ENCODE data around the gene TMEM174.

TMEM174 gene

GRCh38 chr5:73130811-73131210 lies 42.2 kb upstream of the TMEM174 start:
- TF ChIP-seq CREB1 (IDR thresholded peaks at IDR 0.05; ENCODE audit: low read depth) (no peak), RAD21 (IDR thresholded peaks at IDR 0.05; ENCODE audit: low read depth) (no peak), NFIC (IDR thresholded peaks at IDR 0.05) (no peak), ZBTB7A (IDR thresholded peaks at IDR 0.05; ENCODE audit: low read depth) (no peak), EP300 (IDR thresholded peaks at IDR 0.05; ENCODE audit: borderline replicate concordance) (no peak), EGR1 (IDR thresholded peaks at IDR 0.05) (no peak), TAF1 (IDR thresholded peaks at IDR 0.05; ENCODE audit: low read depth) (no peak), TEAD4 (IDR thresholded peaks at IDR 0.05) (no peak)
- TF ChIP-seq, protein P1, sequence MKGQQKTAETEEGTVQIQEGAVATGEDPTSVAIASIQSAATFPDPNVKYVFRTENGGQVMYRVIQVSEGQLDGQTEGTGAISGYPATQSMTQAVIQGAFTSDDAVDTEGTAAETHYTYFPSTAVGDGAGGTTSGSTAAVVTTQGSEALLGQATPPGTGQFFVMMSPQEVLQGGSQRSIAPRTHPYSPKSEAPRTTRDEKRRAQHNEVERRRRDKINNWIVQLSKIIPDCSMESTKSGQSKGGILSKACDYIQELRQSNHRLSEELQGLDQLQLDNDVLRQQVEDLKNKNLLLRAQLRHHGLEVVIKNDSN (IDR thresholded peaks at IDR 0.05): no peak
- TF ChIP-seq, protein P2, sequence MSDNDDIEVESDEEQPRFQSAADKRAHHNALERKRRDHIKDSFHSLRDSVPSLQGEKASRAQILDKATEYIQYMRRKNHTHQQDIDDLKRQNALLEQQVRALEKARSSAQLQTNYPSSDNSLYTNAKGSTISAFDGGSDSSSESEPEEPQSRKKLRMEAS (IDR thresholded peaks at IDR 0.05): no peak

GRCh38 chr5:73131711-73132425 lies 41.1 kb upstream of the TMEM174 start:
- TF ChIP-seq CEBPB (IDR thresholded peaks at IDR 0.05) (no peak), TCF12 (IDR thresholded peaks at IDR 0.05; ENCODE audit: low read depth) (no peak), TAF1 (IDR thresholded peaks at IDR 0.05; ENCODE audit: low read depth) (no peak), FOXM1 (IDR thresholded peaks at IDR 0.05; ENCODE audit: borderline replicate concordance, low read depth) (no peak), NFIC (IDR thresholded peaks at IDR 0.05) (no peak), CREB1 (IDR thresholded peaks at IDR 0.05; ENCODE audit: low read depth) (no peak), EGR1 (IDR thresholded peaks at IDR 0.05) (no peak), TEAD4 (IDR thresholded peaks at IDR 0.05) (no peak), ZBTB7A (IDR thresholded peaks at IDR 0.05; ENCODE audit: low read depth) (no peak), EP300 (IDR thresholded peaks at IDR 0.05; ENCODE audit: borderline replicate concordance) (no peak), YY1 (IDR thresholded peaks at IDR 0.05; ENCODE audit: low read depth) (no peak), RAD21 (IDR thresholded peaks at IDR 0.05; ENCODE audit: low read depth) (no peak)
- TF ChIP-seq, protein P1 (IDR thresholded peaks at IDR 0.05): no peak
- TF ChIP-seq, protein P3, sequence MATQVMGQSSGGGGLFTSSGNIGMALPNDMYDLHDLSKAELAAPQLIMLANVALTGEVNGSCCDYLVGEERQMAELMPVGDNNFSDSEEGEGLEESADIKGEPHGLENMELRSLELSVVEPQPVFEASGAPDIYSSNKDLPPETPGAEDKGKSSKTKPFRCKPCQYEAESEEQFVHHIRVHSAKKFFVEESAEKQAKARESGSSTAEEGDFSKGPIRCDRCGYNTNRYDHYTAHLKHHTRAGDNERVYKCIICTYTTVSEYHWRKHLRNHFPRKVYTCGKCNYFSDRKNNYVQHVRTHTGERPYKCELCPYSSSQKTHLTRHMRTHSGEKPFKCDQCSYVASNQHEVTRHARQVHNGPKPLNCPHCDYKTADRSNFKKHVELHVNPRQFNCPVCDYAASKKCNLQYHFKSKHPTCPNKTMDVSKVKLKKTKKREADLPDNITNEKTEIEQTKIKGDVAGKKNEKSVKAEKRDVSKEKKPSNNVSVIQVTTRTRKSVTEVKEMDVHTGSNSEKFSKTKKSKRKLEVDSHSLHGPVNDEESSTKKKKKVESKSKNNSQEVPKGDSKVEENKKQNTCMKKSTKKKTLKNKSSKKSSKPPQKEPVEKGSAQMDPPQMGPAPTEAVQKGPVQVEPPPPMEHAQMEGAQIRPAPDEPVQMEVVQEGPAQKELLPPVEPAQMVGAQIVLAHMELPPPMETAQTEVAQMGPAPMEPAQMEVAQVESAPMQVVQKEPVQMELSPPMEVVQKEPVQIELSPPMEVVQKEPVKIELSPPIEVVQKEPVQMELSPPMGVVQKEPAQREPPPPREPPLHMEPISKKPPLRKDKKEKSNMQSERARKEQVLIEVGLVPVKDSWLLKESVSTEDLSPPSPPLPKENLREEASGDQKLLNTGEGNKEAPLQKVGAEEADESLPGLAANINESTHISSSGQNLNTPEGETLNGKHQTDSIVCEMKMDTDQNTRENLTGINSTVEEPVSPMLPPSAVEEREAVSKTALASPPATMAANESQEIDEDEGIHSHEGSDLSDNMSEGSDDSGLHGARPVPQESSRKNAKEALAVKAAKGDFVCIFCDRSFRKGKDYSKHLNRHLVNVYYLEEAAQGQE (IDR thresholded peaks at IDR 0.05; ENCODE audit: low read depth): no peak; the same call in 1 of the 2 replicates
- TF ChIP-seq, protein P2 (IDR thresholded peaks at IDR 0.05): no peak

DNA sequence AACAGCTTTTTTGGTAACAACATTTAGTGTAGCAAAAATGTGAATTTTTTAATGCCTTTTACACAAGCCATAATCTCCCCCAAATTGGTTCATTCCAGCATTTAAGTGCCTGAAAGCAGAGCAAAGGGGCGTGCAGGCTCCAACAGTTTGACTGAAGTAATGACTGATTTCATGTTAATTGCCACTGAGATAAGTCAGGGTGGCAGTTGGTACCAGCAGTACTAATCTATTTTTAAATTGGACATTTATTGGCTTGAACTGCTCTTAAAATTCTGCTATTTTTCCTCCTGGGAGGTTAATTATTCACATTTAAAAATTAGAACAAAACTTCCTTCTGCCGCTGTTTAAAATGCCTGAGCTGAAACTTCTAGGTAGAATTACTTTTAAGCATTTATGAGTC lies 40.2 kb upstream of the TMEM174 start:
- TF ChIP-seq CREB1 (IDR thresholded peaks at IDR 0.05; ENCODE audit: low read depth) (no peak), TAF1 (IDR thresholded peaks at IDR 0.05; ENCODE audit: low read depth) (no peak)
- TF ChIP-seq, protein P2 (IDR thresholded peaks at IDR 0.05): no peak
- TF ChIP-seq, protein P3 (IDR thresholded peaks at IDR 0.05; ENCODE audit: low read depth): no peak

- TF ChIP-seq TEAD4 (IDR thresholded peaks at IDR 0.05) (no peak), ZBTB7A (IDR thresholded peaks at IDR 0.05; ENCODE audit: low read depth) (no peak), YY1 (IDR thresholded peaks at IDR 0.05; ENCODE audit: low read depth) (no peak), CEBPB (IDR thresholded peaks at IDR 0.05) (no peak), EP300 (IDR thresholded peaks at IDR 0.05; ENCODE audit: borderline replicate concordance) (no peak), NFIC (IDR thresholded peaks at IDR 0.05) (no peak), RAD21 (IDR thresholded peaks at IDR 0.05; ENCODE audit: low read depth) (no peak), EGR1 (IDR thresholded peaks at IDR 0.05) (no peak), FOXM1 (IDR thresholded peaks at IDR 0.05; ENCODE audit: borderline replicate concordance, low read depth) (no peak), CREB1 (IDR thresholded peaks at IDR 0.05; ENCODE audit: low read depth) (no peak), TCF12 (IDR thresholded peaks at IDR 0.05; ENCODE audit: low read depth) (no peak), TAF1 (IDR thresholded peaks at IDR 0.05; ENCODE audit: low read depth) (no peak)
- TF ChIP-seq, protein P1 (IDR thresholded peaks at IDR 0.05): no peak
- TF ChIP-seq, protein P2 (IDR thresholded peaks at IDR 0.05): no peak
- TF ChIP-seq, protein P3 (IDR thresholded peaks at IDR 0.05; ENCODE audit: low read depth): no peak
These were observed 38.0 kb upstream of the TMEM174 start for GRCh38 chr5:73135021-73135420.

Measured in Ishikawa (cell line).